HG03571 (cell line): ENCODE results near the gene KIAA0513.

Source experiments
- ATAC-seq: cut with Tn5 transposase; IDR thresholded peaks from one replicate; pipeline ENCODE4 v1.9.1; 2021; ENCODE audit not compliant: unreplicated experiment

The KIAA0513 gene

GRCh38 chr16:85129876-85130704 lies 102.5 kb downstream of the KIAA0513 start:
- no peak for ATAC-seq

GRCh38 chr16:85130705-85131028 lies 103.1 kb downstream of the KIAA0513 start:
- ATAC-seq, result no peak

GRCh38 chr16:85132456-85133289 lies 105.1 kb downstream of the KIAA0513 start:
- no peak for ATAC-seq

GRCh38 chr16:85133290-85133599 lies 105.7 kb downstream of the KIAA0513 start:
- ATAC-seq, result no peak

GRCh38 chr16:85134076-85134788 lies 106.6 kb downstream of the KIAA0513 start:
- ATAC-seq, result no peak

- ATAC-seq, result no peak
Observed at GRCh38 chr16:85134789-85135142, 107.2 kb downstream of the KIAA0513 start.

GRCh38 chr16:85136213-85136701 lies 108.7 kb downstream of the KIAA0513 start:
- peak; percentile 55 for ATAC-seq

GRCh38 chr16:85136702-85137322 lies 109.2 kb downstream of the KIAA0513 start:
- no peak for ATAC-seq

GRCh38 chr16:85137323-85138072 lies 109.9 kb downstream of the KIAA0513 start:
- no peak for ATAC-seq

- no peak for ATAC-seq
Observed at GRCh38 chr16:85138073-85138824, 110.7 kb downstream of the KIAA0513 start.

GRCh38 chr16:85138825-85139627 lies 111.4 kb downstream of the KIAA0513 start:
- ATAC-seq, result no peak

- no peak for ATAC-seq
Observed at GRCh38 chr16:85139881-85140339, 112.3 kb downstream of the KIAA0513 start.

- no peak for ATAC-seq
Observed at GRCh38 chr16:85140455-85141012, 112.9 kb downstream of the KIAA0513 start.

GRCh38 chr16:85141491-85142128 lies 114.0 kb downstream of the KIAA0513 start:
- ATAC-seq, result no peak

GRCh38 chr16:85142129-85142513 lies 114.5 kb downstream of the KIAA0513 start:
- no peak for ATAC-seq

- no peak for ATAC-seq
Observed at GRCh38 chr16:85142771-85143211, 115.2 kb downstream of the KIAA0513 start.
